ENCODE measurements around the gene TYRP1.

TYRP1 gene

DNA sequence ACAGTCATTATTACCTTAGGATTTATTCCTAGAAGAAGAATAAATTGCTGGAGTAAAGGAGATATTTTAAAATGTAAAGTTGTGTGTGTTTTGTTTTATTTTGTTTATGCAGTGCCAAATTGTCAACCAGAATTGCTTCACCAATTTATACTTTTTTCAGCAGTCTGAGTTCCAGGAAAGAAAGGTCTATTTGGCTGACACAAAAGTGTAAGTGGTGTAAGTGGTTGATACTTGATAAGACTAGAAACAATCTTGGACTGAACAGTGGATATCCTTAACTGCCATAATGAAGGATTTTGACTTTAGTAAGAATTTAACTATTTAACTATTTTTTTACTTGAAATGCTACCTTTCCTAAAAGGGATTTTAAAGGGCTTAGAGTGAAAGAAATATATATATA is 37.7 kb downstream of the TYRP1 start:
- DNase-seq (ENCODE audit: low read depth), result no peak

DNA sequence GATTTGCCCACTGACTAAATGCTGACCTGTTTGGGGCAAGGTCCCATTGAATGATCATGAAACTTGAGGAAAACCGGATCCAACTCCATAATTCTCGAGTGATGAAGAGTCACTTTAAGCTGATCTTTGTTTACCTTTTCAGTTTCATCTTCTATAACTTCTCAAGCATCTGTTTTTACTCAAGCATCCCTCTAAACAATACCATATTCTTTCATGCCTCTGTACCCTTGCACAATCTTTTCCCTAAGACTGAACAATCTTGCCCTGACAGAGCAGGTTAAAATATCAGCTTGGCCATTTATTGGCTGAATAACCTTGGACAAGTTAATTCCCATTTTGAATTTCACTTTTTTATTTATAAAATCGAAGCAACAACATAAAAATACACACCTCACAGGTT is 39.8 kb downstream of the TYRP1 start:
- DNase-seq (ENCODE audit: low read depth), result no peak

DNA sequence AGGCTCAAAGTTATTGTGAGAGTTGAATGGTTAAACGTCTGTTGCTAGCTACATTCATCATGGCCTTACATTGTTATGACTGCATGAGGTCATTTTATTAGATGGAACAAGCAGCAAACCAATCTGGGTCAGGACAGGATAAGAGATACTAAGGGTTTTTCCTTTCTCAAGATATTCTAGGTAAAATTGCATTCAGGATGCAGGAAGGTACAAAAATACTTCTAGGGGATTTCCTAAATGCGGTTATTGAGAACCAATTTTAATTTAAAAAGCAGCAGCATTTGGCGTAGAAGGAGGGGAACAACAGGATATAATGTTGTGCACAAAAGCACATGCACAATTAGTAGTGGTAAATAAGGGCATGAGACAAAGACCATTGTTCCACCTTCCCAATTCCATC is 42.5 kb downstream of the TYRP1 start:
- no peak for DNase-seq (ENCODE audit: low read depth)

DNA sequence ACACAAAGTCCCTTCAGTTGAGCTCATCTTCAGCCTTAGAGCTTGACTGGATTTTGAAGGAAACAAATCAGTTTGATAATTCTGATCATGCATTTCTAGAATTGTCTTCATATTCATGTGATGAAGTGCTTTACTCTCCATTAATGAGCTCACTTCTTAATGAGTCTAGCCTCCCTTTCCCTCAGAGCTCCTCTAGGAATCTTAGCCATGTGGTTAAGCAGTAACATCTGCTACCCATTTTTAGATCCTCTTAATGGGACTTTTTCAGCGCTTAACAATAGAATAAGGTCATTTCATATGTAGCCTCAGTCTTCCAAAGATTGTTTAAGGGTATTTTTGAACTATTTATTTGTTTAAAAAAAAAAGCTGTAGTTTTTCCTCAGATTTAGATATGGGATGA is 44.7 kb downstream of the TYRP1 start:
- no peak for DNase-seq (ENCODE audit: low read depth)

DNA sequence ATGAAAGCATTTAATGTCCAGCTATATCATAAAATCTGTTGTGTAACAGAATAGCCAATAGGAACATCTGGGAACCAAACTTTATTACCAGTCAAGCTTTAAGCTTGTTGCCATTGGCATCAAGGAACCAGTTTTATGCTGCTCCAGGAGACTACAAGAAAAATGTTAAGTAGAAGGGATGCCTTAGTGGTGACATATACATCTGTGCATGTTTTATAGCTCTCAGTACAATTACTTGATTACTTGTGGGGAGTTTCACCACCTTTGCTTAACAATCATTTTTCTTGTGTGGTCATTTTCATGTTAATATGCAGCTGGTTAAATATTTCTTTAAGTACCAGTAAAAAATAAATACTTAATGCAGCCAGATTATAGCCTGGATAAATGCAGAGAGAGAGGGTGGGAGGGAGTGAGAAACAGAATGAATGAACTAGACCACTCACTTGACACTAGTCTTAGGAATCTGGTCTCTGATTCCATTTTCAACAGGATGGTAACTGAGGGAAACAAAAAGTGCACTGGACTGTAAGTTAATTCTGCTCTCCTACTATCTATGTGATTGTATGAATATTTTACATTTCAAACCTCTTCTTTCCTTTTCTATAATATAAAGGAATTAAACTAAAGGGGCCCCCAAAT is 45.9 kb downstream of the TYRP1 start:
- DNase-seq (ENCODE audit: low read depth), result no peak

DNA sequence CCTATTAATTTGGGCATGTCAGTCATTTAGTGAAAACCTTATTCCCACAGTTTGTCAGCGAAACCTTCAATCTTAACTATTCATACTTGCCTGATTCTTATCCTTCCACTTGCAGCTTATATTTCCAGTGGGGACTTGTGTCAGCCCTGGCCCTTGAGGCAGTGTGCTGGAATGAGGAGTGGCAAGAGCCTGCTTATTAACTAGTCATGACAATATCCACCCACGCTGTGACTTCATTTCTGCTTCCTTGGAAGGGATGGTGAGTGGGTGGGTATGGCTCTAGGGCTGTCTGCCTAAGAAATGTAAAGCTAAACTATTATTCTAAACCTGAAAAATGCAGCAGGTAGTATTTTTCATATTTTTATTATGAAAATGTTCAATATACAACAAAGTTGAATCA is 47.7 kb downstream of the TYRP1 start:
- DNase-seq (ENCODE audit: low read depth), result no peak

DNA sequence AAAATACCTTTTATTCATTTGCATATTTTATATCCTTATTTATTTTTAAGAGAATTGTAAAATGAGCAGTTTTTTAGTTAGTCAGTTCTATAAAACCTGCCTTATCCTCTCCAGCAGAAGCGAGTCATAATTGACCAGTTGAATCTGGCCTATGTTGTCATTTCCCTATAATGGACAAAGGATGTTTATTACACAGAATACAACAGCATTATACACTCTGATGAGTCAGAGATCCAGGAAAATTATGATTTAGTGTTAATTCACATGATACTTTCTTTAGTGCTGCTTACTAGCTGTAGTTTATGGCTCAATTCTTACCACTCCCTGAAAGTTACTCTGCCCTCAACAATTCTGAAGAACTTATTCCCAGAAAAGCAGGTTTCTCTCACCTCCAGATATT is 54.8 kb downstream of the TYRP1 start:
- no peak for DNase-seq (ENCODE audit: low read depth)

DNA sequence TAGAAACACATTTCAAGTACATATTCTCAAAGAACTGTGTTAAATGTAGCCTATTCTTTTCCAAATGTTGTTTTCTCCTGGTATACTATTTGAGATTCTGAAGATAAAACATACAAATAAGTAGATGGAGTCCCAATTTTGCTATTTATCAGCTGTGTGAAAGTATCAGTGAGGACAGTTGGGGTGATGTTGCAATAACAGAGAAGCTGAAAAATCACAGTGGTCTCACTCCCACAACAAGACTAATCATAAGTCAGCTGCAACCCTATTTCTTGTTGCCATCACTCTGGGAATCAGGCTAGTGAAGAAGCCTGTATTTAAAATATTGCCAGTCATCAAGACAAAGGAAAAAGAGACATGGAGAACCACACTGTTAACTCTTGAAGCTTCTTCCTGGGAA is 55.8 kb downstream of the TYRP1 start:
- no peak for DNase-seq (ENCODE audit: low read depth)

DNA sequence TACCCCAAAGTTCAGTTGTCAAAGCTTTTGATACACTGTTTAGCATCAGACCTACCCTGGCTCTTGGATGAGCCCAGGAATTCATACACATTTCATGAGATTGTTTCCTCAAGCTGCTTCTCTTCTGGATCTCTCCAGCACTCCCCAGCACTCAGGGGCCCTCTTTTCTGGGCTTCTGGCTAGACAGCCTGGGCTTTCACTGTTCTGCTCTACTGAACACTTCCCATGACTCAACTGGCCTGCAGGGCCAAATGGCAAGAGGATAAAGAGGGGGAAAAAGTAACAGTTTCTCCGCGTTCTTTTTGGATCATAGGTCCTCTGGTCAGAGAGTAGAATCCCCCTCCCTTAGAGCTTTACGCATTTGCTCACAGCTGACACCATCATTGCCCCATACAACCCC is 60.7 kb downstream of the TYRP1 start:
- no peak for DNase-seq (ENCODE audit: low read depth)

DNA sequence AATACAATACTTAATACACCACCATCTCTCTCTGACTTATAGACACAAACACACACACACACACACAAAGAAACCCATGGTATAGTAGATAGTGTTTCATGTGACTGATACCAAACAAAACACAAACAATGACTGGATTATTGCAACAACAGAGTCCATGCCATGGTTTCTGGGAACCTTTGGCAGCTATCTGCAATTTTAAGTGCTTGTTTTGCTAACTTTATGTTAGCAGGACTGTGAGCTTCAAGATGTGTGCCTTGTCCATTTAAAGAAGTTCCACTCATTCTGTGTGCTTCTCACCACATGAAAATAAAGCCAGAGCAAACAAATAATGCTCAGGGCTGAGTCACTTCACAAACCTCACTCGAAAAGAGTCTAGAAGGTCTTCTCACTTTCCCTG is 66.6 kb downstream of the TYRP1 start:
- no peak for DNase-seq (ENCODE audit: low read depth)

Data from stimulated activated CD4-positive, alpha-beta T cell treated with anti-CD3 and anti-CD28 coated beads, Interleukin-2, amount 100 ng/mL, for 4 hours (primary cell).